Astrocyte (in vitro differentiated cells and primary cell): ENCODE results near the gene PPP2R5E.

ENCODE experiments used
- CTCF ChIP-seq: IDR thresholded peaks from 2 replicates; pipeline ENCODE4 v1.5.1; 2011; ENCODE audit warnings: low read depth, mild to moderate bottlenecking, inconsistent platforms, low read length, moderate library complexity; ENCODE audit not compliant: insufficient read depth
- EZH2 ChIP-seq: IDR thresholded peaks from 2 replicates; pipeline ENCODE4 v1.6.1; 2012; ENCODE audit warnings: mild to moderate bottlenecking, low read length, inconsistent platforms; ENCODE audit not compliant: insufficient read depth

GRCh38 chr14:63392236-63392635 is 150.9 kb downstream of the PPP2R5E start:
- TF ChIP-seq CTCF = no peak
- no peak for TF ChIP-seq EZH2
